LoVo (cell line): ENCODE data around the gene UNKL.

Experiments used
- DNase-seq: peaks from one replicate; pipeline ENCODE4 v3.0.0-alpha.2; 2016; ENCODE audit warnings: low spot score

Gene UNKL

DNA sequence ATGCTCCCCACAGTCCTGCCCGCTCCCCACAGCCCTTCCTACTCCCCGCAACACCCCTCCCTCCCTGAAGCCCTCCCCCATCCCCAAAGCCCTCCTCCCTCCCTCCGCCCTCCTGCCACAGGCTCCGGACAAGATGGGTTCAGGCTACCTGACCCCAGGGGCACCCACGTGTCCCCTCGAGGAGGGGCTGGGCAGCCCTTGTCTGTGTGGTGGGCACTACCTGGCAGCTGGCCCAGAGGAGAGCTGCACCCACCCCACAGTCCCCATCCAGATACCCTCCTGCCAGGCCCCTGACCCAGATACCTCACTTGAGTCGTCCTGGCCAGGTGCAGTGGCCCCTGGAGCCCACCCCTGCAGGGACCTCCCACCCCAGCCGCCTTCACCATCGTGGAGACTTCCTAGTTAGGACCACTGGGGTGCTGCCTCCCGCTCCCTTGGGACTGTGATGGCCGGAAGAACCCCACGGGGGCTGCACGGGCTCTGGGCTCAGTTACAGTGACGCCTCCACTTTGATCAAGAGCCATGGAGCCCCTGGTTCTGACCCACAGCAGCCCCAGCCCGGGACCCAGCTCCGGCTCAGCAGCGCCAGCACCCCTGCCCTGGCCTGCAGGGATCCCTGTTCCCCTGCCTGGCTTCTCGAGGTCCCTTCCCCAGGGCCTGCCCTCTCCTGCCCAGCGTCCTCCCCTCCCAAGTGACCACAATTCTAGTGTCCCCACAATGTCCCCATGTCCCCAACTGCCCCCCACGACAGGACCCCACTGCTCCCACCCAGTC, 17.2 kb upstream of the UNKL start:
- no peak for DNase-seq

GRCh38 chr16:1430759-1431496, 16.4 kb upstream of the UNKL start, which contains the start of gene PERCC1:
Gene PERCC1 (plus strand): TSS chr16:1431078. CDS start chr16:1432594, 1,516 bp downstream.
- no peak for DNase-seq

- no peak for DNase-seq
Measured at GRCh38 chr16:1430214-1430758, 15.8 kb upstream of the UNKL start.

GRCh38 chr16:1429631-1430030, 15.1 kb upstream of the UNKL start:
- no peak for DNase-seq

- no peak for DNase-seq
Measured at GRCh38 chr16:1429012-1429411, 14.5 kb upstream of the UNKL start.

DNA sequence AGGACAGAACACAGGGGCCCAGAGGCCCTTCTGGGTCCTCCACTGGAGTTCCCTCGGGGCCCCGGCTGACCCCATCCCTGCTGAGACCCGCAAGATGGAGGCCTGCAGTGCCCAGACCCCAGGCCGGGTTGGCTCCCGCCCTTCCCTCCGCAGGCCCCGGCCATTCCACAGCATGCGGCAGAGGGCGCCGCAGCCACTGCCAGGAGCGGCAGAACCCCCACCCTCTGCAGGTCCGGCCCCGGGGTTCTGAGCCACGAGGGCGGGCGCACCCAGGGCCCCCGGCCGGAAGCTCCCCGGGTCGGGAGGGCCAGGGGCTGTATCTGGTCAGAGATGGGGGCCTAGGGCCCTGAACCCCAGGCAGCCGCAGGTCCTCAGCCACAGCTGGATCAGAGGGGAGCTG, 14.0 kb upstream of the UNKL start:
- no peak for DNase-seq

GRCh38 chr16:1427473-1428461, 13.3 kb upstream of the UNKL start:
- DNase-seq = no peak

DNA sequence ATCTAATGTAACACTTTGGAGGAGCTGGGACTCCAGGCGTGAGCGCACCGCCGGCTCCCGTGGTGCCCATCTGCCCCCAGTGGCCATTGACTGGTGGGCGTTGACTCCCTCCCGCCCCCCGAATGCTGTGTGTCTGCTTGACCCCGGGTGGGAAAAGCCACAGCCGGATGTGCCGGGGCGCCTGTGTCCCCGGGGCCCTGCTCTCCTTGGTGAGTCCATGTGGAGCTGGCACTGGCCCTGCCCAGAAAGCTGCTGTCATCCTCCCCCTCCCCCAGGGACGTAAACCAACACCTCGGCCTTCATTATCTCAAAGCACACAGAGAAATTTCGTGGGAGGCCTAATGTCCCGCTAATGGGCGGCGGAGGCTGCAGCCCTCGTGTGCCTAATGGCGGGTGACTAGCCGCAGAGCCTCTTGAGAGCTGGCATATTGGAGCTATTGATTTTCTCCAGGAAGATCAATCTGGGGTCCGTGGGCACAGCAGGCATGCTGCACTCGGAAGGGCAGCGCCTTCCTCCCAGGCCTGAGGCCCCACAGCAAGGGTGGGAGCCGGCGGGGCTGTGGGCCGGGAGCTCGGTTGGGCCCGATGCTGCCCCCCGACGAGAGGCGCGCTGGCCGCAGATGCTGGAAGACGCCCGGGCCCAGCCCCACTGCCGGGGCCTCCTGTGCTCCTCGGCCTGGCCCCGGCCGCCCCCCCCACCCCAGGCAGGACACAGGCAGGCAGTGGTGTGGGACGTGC, 12.4 kb upstream of the UNKL start:
- no peak for DNase-seq

GRCh38 chr16:1425616-1426370, 11.3 kb upstream of the UNKL start:
- DNase-seq = no peak

GRCh38 chr16:1424028-1424427, 9.5 kb upstream of the UNKL start:
- DNase-seq = no peak

DNA sequence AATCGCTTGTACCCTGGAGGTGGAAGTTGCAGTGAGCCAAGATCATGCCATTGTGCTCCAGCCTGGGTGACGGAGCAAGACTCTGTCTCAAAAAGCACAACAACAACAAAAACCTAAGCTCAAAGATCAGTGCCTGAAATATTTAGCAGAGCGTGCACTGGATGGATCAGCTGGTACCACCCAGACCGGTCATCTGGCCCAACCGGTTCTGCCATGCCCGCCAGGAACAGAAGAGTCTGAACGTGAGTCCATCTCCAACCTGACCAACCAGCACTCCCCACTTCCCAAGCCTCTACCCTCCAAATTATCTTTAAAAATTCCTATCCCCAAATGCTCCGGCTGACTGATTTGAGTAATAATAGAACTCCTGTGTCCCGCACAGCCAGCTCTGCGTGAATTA, 7.6 kb upstream of the UNKL start:
- DNase-seq = no peak

- DNase-seq = no peak
Measured at GRCh38 chr16:1420111-1420539, 5.6 kb upstream of the UNKL start.

GRCh38 chr16:1416521-1416941, 2.0 kb upstream of the UNKL start:
- peak; percentile 23 for DNase-seq

DNA sequence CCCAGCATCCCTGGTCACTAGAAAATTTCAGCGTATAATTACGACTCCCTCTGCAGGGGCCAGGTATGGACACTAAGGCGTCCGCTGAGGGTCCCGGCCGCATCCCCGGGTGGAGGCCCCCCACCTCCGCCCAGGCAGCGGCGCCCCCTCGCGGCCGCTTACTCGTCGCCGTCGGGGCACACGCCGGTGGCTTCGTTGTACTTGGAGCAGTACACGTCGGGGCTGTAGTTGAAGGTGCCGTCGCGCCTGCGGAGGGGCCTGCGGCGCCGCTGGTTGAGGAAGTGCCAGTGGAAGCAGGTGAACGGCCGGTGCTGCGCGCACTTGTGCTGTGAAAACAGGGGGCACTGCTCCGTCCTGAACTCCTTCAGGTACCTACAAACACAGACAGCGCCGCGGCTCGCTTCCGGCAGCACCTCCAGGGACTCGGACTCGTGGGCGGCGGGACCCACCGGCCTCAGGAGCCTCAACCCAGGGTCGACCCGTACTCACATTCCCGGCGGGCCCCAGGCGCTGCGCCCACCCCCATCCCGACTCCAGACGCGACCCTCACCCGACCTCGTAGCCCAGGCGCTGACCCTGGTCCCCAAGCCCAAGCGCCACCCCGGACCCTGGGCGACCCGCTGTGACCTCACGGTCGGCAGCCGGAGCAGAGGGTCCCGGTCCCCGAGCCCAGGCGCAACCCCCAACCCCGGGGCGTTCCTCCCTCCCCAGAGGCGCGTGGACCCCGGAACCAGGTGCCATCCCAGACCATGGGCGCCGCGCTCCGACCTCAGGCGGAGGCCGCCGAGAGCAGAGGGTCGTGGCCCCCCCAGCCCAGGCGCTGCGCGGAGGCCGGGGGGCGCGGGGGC, 596 bp downstream of the UNKL start:
- DNase-seq = peak; percentile 45

DNA sequence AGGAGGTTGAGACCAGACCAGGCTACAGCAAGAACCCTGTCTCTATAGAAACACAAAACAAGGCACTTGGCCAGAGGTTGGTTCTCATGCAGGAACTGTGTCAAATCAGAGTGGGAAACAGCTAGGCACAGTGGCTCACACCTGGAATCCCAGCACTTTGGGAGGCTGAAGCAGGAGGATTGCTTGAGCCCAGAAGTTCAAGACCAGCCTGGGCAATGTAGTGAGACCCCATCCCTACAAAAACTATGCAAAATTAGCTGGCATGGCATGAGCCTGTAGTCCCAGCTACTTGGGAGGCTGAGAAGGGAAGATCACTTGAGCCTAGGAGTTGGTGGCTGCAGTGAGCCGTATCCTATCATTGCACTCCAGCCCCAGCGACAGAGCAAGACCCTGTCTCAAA, 1.7 kb downstream of the UNKL start:
- no peak for DNase-seq

GRCh38 chr16:1408171-1408837, 6.2 kb downstream of the UNKL start:
- peak; percentile 87 for DNase-seq

DNA sequence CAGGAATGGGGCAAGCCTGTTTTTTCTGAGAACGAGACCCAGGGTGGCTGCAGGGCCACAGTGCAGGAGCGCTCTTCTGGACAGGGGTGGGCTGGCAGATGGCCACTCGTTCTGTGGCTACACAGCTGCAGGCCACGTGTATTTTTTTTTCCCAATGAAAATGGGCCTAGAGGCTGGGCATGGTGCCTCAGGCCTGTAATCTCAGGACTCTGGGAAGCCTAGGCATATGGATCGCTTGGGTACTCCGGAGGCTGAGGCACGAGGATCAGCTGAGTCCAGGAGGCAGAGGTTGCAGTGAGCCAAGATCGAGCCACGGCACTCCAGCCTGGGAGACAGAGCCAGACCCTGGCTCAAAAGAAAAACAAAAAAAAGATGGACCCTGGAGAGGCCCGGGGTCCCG, 6.8 kb downstream of the UNKL start:
- no peak for DNase-seq

DNA sequence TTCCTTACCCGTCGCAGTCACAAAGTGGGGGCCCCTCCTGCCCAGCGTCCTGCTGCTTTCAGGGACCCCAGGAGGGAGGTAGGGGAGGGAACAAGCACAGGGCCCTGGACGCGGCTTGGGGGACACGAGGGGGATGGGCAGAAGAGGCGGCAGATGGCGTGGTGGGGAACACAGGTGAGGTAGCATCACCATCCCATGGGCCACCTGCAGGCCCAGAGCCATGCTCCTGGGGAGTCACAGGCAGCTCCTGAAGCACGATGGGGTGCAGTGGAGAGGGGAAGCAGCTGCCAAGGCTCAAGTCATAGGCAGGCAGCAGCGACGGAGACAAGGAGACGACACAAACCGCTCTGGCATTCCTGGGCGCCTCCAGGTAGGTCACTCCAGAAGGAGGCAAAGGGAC, 10.8 kb downstream of the UNKL start:
- DNase-seq = no peak

- no peak for DNase-seq
Measured at GRCh38 chr16:1403036-1403435, 11.5 kb downstream of the UNKL start.
